Activated CD8-positive, alpha-beta memory T cell treated with anti-CD3 and anti-CD28 coated beads, Interleukin-2, amount 50 U/mL, for 48 hours (primary cell): ENCODE data around the gene S100A3.
"Not testable (repeated sequence)": the region's sequence is repeated elsewhere in the genome, so short reads cannot be mapped to it uniquely, and the experiment has no call there.

Experiments
- DNase-seq: peaks from one replicate; pipeline ENCODE4 v3.0.0-alpha.2; 2020

Gene S100A3

DNA sequence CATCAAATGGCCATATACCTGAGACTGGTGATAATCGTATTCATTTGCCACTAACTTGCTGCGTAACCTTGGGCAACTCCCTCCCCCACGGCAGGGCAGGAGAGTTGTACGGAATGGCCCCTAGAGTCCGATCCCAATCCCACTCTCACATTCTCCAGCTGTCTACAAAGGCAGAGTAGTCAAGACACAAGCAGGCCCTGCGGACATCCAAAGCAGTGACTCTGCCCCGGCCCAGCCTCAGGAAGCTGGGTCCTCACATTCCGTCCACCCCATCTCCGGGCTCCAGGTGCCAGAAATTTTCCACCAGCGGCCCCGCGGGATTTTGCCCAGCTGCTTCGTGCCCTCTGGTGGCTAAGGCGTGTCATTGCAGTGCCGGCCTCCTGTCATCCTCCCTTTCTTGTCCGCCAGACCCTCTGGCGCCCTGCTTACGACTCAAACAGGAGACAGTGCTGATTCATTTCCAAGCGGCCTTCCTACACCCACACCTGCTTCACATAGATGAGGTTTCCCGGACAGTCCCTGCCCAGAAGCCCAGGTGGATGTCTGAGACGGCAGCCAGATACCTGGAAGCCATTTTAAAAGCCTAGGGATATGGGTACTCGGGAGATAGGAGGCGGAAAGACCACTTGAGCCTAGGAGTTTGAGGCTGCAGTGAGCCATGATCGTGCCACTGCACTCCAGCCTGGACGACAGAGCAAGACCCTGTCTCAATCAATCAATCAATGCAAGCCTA, 19.5 kb upstream of the S100A3 start:
- peak; percentile 95 for DNase-seq

DNA sequence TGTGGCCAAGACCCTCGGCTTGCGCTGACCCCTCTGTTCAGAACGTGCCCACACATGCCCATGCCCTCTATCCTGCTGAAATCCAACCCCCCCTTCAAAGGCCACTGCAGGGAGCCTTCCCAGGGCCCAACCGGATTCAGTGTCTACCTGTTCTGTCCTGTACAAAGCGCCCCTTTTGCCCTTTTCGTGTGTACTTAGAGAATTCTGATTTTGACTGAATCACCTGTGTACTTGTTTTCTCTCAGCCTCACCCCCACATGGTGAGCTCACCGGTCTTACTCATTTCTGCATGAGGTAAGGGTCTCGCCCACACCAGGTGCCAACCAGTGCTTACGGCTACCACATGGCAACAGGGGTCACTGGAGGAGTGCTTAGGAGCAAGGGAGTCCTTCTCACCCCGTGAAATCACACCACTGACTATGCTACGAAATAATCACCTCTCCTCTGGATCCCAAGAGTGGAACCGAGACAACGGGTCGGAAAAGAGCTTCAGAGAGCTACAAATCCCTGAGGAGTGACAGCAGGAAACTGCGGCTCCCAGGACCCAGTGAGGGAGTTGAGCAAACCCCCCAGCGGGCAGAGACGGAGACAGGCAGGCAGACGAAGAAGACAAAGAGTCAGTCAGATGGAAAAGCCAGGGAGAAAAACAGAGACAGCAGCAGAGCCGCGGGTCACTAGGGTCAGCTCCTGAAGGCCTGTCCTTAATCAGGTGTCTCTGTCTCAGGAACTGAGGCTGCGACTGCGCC, 18.7 kb upstream of the S100A3 start:
- DNase-seq, result peak; percentile 75

DNA sequence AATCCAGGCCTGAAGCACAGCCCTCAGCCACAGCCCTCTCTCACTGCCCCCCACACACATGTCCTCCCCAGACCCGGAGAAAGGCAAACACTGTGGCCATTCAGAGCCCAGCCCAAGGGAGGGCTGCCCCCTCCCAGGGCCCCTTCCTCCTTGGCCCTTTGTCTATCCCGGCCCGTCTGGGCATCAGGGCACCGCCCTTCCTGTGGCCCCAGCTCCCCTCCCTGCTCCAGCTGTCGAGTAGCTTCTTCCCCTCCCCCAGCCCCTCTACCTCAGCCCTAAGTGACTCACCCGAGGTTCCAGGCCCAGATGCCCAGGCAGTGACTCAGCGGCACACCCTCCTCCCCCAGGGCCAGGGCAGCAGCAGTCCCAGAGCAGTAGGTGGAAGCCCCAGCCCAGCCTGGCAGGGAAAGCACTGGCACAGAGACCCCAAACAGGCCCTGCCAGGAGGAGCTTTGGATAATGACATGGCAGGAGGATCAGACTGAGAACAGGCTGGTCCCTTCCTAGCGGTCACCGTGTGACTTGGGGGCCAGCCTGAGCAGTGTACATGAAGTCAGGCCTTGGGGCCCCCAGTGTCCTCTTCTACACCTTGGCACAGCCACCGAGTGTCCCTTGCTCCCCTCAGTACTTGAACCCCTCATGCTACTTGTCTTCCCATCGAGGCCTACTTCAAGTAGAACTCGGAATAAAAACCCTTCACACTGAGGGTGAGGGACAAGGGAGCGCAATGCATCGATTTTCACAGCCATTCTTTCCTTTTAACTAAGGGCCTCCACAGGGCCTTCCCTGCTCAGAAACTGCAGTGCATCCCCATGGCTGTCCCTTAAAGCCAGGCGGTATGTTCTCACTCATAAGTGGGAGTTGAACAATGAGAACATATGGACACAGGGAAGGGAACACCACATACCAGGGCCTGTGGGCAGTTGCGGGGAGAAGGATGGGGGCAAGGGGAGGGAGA, 17.6 kb upstream of the S100A3 start:
- DNase-seq, result peak; percentile 89

DNA sequence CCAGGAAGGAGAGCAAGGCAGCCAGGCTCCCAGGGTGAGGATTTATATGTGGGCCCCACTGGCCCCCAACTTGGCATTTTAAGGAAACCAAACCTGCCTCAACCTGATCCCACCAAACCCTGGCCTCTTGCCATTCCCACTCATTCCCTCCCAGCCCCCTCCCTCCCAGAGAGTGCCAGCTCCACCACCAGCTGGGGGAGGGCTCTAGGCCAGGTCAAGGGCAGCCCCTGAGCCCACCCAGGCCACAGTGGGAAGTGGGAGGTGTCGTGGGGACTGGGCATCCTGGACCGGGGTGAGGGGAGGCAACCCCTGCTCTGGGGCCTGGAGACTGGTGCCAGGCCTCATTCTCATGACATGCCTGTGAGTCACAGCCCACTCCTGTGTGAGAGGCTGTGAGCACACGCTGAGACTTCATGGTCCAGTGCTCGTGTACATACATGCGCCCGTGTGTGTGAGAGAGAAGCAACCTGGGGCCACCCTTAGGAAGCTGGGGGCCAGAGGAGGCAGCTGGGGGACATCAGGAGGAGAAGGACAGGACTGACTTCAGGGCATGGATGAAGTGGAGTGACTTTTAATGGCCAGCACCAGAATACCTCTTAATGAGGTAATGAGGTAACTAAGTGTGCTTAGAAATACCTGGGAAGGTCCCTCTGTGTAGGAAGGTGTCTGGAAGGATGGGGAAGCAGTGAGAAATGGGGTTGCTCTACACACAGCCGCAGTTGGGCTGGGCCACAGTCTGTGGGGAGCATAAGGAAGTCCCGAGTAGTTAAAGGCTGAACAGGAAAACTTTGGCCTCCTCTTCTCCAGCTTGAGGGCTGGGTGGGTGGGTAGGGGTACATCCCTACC, 16.7 kb upstream of the S100A3 start, which contains the start of gene S100A2:
TSS of gene S100A2 (minus strand) at position 316 of the 846 bp plus-strand sequence. CDS start 1,967 bp downstream, outside the sequence.
- peak; percentile 79 for DNase-seq

DNA sequence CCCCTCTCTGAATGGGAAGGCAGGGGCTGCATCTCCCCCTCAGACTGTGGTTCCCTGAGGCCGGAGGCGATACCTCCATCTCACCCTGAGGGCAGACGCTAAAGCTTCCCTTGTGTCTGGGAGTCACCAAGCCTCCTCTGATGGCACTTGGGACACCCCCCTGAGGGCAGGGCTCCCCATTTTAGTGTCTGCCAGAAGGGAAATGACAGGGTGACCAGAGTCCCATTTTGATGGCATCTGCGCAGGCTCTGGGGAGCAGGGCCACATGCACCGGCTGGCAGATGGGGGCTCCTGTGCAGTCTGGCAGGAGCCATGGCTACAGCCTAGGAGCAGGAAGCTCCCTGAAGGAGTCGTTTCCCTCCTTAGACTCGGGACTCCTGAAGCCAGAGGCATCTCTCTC, 14.9 kb upstream of the S100A3 start:
- DNase-seq, result no peak

DNA sequence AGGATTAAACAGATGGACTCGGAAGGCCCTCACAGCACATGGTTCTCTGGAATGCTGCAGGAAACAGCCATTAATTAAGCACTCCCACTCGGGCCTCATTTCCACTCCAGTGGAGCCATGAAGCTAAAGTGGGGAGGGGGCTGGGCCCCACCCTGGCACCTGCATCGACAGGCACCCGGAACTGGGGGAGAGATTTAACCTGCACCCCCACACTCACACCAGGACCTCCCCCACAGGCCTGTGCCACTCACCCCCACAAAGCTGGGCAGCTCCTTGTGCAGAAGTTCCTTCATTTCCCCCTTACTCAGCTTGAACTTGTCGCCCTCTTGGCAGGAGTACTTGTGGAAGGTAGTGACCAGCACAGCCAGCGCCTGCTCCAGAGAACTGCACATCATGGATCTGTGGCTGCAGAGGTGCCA, 14.4 kb upstream of the S100A3 start:
- DNase-seq, result no peak

DNA sequence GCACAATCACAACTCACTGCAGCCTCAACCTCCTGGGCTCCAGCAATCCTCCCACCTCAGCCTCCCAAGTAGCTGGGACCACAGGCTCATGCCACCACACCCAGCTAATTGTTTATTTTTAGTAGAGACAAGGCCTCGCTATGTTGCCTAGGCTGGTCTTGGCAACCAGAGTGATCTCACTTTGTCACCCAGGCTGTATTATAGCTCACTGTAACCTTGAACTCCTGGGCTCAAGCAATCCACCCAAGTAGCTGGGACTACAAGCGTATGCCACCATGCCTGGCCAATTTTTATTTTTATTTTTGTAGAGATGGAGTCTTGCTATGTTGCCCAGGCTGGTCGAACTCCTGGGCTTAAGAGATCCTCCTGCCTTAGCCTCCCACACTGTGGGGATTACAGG, 13.0 kb upstream of the S100A3 start:
- not testable (repeated sequence) for DNase-seq

DNA sequence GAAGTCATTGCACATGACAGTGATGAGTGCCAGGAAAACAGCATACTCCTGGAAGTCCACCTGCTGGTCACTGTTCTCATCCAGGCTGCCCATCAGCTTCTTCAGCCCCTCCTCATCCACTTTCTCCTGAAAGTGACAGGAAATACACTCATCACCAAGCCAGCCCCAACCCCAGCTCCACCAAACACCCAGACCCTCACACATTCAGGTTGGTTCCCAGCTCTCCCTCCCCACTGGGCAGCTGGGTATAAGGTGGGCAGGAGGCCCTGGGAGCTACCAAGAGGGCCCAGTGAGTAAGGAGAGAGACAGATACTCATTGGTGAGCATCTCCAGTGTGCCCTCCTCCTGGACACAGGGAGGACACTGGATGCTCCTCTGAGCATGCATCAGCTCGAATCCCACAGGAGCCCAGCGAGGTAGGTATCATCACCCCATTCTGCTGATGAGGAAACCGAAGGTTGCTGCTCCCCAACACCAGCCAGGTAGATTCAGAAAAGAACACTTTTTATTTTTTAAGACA, 12.5 kb upstream of the S100A3 start:
- no peak for DNase-seq

DNA sequence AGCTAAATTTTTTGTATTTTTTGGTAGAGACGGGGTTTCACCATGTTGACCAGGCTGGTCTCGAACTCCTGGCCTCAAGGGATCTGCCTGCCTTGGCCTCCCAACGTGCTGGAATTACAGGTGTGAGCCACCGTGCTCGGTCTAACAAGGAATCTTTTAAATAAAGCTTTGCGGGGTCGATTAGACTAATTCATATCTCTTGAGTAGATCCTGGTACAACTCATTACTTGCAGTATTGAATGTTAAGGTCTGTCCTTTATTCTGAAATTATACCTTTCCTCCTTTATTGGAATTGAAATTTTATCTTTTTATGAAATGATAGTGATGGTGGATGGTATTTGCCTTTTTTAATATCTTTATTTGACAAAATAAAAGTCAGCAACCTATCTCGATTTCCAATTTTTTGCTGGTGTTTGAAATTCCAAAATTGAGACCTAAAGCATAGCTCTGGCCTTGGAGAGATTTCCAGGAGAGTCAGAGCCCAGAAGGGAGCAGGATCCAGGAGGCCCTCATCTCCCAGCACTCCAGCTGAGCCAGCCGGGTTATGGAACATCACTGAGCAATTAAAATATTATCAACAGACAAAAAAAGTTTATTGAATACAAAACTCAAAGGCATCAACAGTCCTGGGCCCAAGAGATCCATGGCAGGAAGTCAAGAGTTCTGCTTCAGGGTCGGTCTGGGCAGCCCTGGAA, 11.9 kb upstream of the S100A3 start:
- no peak for DNase-seq

DNA sequence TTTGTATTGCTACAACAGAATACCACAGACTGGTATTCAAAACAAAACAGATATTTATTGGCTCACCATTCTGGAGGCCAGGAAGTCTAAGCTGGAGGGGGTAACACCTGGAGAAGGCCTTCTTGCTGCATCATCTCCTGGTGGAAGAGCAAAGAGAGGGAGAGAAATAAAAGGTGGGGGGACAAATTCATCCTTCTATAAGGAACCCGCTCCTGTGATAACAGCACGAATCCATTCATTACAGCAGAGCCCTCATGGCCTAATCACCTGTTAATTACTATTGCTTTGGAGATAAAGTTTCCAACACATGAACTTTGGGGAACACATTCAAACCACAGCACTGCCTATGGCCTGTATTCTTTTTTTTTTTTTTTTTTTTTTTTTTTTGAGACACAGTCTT, 11.2 kb upstream of the S100A3 start:
- no peak for DNase-seq

DNA sequence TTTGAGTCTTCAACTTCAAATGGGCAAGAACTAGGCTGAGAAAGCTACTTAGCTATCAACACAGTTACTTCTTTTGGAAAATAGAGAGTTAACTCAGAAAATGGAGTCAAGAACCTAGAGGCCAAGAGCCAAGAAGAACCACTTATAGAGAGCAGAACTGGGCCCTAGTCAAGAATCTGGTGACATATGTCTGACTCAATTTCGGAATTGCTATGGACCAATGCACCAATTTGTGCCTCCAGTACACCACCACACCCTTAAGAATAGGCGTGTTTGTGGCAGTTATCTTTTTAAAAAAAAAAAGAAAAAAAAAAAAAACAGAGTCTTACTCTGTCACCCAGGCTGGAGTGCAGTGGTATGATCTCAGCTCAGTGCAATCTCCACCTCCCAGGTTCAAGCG, 8.8 kb upstream of the S100A3 start:
- DNase-seq, result no peak

DNA sequence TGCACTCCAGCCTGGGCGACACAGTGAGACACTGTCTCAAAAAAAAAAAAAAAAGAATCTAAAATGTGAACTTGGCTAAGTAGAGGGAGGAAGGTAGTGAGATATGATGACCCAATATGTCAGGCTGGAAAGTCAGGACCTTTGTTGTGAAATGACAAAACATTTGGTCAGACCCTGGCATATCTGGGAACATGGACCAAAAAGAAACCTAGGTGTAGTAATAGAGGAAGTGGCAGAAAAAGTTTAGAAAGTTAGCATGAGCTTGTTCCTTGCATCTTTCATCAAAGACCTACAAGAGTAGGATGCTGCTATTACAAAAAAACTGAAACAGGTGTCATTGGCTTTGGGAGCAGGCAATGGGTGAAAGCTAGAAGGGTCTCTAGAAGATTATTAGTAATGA, 7.3 kb upstream of the S100A3 start:
- DNase-seq, result no peak

DNA sequence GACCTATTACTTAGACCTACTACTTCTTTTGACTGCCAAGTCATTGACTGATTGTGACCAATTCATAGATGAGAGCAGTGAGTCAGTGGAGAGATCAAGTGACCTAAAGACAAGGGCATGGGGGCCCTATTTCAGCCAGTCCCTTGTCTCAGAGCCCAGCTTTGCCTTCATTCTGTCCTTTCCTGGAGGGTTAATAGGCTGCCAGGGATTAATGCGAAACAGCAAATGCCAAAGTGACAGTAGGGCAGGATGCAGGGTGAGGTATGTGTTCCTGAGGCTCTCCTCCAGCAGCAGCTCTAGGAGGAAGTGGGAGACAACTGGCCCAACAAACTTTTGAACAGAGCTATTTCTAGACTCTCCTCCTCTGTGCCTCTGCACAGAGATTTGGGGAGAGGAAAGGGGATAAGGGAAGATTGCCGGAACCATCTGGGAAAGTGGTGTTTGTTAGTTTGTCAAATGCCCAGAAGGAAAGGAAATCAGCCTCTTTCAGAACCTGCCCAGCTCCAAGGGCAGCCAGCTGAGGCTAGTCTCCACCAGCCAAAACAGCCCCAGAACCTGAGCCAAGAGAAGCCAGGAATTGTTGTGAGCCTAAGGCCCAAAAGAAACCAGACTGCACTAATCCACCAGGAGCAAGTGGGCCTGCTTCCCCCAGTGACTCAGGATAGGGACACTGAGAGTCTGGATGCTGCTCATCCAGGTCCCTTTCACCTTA, 4.9 kb upstream of the S100A3 start:
- no peak for DNase-seq

DNA sequence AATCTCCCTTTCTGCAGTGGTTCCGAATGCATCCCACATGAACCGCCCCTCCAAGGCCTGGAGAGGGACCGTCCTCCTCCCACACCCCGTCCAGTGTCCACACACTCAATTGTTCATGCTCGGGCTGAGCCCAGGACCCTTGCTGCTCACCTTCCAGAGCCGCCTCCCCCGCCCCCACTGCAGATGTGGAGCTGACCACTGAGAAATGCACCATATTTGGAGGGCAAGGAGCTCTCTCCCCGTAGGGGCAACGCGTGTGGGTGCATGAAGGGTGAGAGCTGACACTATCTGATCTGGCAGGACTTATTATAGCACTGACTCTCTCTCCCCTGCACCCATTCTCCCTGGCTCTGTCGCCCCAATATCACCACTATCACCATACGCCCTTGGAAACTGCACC, 4.0 kb upstream of the S100A3 start:
- DNase-seq, result no peak

DNA sequence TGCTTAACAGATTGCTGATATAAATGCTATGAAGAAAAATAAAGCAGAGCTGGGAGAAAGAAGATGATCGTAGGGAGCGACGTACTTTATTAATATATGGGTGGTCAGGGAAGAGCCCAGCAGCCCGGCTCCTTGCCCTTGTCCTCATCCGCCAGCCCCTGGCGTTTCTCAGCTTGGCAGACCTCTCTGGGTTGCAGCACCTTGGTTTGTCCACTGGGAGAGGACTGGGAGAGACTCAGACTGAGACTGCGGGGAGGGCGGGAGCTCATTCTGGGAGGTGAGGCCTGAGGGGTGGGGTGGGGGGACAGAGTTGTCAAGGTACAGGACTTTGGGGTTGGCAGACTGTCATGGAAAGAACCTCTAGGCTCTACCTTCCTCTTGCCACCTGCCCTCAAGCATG, 3.3 kb upstream of the S100A3 start:
- DNase-seq, result no peak

DNA sequence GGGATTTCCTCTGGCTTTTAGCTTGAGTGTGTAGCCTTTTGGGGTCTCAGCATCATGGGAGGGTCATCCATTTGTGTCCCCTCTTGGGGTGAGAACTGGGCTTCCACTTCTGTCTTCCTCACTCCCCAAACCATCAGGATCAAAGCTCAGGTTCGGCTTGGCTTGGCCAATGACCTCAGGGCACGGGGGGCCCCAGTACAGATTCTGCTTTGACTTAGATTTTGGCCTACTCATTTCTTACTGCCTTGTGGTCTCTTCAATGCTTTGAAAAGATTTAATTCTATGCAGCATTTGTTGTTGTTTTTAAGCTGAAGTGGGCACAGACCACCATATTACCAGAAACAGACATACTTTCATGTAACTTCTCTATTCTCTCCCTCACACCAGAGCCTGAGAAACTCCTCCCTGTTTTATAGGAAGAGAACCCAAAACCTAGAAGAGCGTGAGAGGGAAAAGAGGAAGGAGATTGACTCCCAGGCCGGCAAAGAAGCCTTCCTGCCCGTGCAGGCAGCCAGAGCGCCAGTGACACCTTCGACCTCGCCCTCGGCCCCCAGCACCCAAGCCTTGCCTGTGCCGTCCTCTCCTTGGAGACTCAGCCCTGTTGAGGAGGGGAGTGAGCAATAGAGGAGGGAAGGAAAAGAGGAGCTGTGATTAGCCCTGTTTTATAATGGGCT, 1.9 kb upstream of the S100A3 start:
- no peak for DNase-seq

DNA sequence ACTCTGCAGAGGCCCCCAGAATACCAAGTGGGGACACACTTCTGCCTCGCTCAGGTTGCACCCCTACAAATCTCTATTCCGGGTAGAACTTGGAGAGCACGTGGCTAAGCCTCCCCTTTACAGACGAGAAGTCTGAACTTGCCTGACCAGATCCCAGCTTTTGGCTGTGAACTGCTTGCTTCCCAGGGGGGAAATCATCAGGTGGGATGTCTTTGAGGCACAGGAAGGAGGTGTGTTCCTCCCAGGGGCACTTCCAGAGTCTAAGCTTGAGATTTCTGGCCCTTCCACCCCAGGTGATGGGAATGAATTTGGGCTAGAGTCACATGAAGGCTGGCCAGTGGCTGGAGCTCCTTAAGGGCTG, 1.3 kb upstream of the S100A3 start:
- no peak for DNase-seq

DNA sequence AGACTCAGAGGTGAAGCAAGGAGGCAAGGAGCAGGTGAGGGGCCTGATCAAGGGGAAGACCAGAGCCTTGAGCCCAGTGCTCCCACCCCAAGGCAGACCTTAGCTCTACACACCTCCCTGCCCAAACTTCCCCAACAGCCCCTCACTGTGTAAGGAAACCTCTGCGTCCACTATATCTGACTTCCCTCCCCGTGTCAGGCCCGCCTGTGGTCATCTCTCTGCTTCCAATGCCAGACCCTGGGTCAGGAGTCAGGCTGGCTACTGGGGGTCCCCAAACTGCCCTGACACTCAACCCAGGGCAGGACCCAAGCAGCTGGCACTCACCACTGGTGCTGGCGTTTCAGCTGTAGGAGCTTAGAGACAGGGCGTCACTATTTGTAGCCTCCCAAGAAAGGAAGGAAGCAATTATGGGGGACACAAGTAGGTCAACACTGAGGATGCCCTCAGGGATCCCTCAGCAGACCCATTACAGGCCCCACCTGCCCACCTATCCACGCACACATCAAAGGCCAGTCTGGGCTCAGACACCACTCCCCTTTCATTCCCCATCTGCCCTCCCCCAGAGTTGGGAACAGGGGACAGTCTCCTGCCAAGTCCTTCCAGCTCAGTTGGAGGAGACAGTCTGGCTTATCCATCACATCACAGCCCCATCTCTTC, 811 bp upstream of the S100A3 start:
- DNase-seq, result no peak
